Measurements from ENCODE around the gene RSPH6A.

The RSPH6A gene

DNA sequence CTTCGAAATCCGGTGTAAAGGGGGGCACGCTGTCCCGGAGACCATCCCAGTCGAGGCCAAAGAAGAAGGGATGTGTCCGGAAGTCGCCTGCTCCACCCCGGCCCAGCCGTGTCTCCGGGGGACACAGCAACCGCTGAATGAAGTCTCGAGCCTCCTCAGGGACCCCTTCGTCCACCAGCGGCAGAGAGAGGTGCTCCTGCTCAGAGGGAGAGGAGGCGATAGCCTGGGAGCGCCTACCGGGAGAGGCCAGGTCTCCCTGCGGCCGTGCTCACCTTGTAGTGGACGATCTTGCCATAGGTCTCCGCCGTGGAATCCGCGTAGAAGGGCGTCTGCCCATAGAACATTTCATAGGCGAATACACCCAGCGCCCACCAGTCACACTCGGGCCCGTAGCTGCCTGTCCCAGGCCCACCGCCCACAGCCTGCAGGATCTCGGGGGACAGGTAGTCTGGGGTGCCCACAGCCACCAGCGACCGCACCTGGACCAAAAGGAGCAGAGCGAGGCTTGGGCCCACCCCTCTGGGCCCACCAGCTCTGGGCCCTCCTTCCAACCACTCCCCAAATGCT is 37.6 kb downstream of the RSPH6A start:
- H3K4me3 ChIP-seq (ENCODE audit: low read depth, low read length): no peak overlapping the region
- DNase-seq (ENCODE audit: low read depth): no peak
- in situ Hi-C loops (cut with HindIII; ENCODE audit: low sequenced_read_pairs): no loop called here
- TF ChIP-seq CTCF (IDR thresholded peaks at IDR 0.05; ENCODE audit: low read depth, low read length, missing control alignments): no peak

DNA sequence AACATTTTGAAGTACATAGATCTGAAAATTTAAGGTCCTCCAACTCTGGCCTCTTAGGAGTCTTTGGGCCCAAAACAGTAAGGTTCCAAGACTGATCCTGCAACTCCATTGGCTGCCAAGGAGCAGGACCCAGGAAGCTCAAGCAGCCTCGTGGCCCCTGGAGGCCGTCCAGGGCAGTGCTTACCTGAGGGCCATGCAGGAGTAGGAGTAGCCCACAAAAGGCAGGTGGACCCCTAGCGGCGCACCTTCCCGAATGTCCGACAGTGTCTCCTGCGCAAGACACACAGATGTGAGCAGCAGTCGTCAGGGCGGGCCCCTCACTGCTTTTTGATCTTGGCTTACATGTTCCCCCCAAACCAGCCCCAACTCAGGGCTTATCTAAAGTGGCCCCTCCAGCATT is 40.3 kb downstream of the RSPH6A start:
- no peak overlapping the region for H3K4me3 ChIP-seq (ENCODE audit: low read depth, low read length)
- TF ChIP-seq CTCF (IDR thresholded peaks at IDR 0.05; ENCODE audit: low read depth, low read length, missing control alignments): no peak
- no peak for DNase-seq (ENCODE audit: low read depth)
- in situ Hi-C loops (cut with HindIII; ENCODE audit: low sequenced_read_pairs): no loop called here

DNA sequence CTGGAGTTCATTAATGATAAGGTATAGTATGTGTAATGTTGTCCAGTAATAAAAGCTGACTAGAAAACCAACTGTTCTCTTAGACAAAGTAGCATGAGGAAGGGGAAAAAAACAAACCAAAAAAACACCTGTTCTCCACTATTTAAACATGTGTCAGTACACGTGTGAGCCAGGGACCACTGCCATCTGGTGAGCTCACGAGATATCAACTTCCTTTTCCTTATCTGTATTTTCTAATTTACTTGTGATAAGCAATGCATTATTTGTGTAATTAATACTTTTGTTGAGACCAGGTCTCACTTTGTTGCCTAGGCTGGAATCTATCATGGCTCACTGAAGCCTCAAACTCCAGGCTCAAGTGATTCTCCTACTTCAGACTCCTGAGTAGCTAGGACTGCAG is 41.7 kb downstream of the RSPH6A start:
- H3K4me3 ChIP-seq (ENCODE audit: low read depth, low read length): no peak overlapping the region
- no peak for DNase-seq (ENCODE audit: low read depth)
- in situ Hi-C loops (cut with HindIII; ENCODE audit: low sequenced_read_pairs): no loop called here
- TF ChIP-seq CTCF (IDR thresholded peaks at IDR 0.05; ENCODE audit: low read depth, low read length, missing control alignments): no peak

DNA sequence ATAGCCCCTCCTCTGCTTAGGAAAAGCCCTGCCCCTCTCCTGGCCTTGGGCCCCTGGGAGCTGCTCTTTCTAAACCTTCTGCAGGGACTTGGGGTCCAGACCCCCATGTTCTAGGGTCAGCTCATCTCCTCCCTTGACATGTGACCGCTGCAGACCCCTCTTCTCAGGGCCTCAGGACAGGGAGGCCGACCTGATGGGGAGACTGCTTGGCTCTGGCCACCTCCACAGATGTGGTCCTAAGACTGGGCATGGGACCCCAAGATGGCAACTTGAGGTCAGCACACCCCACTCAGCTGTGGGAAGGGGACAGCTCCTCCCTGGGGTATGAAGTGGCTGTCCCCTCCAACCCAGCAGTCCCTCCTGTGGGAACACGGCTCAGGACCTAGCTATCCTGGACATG is 42.2 kb downstream of the RSPH6A start:
- in situ Hi-C loops (cut with HindIII; ENCODE audit: low sequenced_read_pairs): no loop called here
- TF ChIP-seq CTCF (IDR thresholded peaks at IDR 0.05; ENCODE audit: low read depth, low read length, missing control alignments): no peak
- H3K4me3 ChIP-seq (ENCODE audit: low read depth, low read length): no peak overlapping the region
- no peak for DNase-seq (ENCODE audit: low read depth)

- in situ Hi-C loops (cut with HindIII; ENCODE audit: low sequenced_read_pairs): no loop called here
- no peak for DNase-seq (ENCODE audit: low read depth)
- H3K4me3 ChIP-seq (ENCODE audit: low read depth, low read length): no peak overlapping the region
- TF ChIP-seq CTCF (IDR thresholded peaks at IDR 0.05; ENCODE audit: low read depth, low read length, missing control alignments): no peak
Measured at GRCh38 chr19:45772130-45772840, 42.8 kb downstream of the RSPH6A start.

DNA sequence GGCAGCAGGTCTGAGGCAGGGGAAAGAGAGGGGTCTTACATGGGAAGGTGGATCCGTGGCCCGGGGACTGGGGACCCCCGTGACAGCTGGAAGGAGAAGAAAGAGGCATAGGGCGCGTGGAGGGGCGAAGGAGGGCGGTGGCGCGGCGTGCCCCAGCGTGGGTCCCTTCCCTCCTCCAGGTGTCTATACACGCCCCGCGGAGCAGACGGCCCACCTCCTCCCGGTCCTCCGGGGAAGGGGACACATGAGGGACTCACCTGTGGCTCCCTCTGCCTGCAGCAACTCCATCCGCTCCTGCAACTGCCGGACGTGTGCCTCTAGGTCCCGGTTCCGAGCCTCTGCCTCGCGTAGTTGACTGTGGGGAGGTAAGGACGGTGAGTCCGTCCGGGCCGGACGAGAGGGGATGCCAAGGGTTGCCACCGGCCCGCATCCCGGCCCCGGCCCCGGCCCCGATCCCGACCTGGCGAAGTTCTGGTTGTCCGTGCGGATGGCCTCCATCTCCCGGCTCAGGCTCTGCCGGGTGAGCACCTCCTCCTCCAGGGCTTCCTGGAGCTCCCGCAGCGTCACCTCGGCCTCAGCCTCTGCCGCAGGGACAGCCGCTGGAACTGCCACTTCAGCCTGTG is 43.7 kb downstream of the RSPH6A start:
- in situ Hi-C loops (cut with HindIII; ENCODE audit: low sequenced_read_pairs): no loop called here
- no peak for TF ChIP-seq CTCF (IDR thresholded peaks at IDR 0.05; ENCODE audit: low read depth, low read length, missing control alignments)
- no peak overlapping the region for H3K4me3 ChIP-seq (ENCODE audit: low read depth, low read length)
- DNase-seq (ENCODE audit: low read depth): no peak
